ENCODE data around the gene GNA12. TPM values are rescaled to one million over a fixed set of nuclear protein-coding genes. Genes with fewer than 3 reads are reported as not detected.

Gene GNA12
- polyA plus RNA-seq, 1 of the 3 experiments (the other 2 are of a cell fraction) = 64.8 TPM

GRCh38 chr7:2800931-2801688 is 43.0 kb downstream of the GNA12 start (continued):
- no peak for TF ChIP-seq PBX3 (IDR thresholded peaks at IDR 0.05)
- no peak for TF ChIP-seq MXI1 (IDR thresholded peaks at IDR 0.05; ENCODE audit: low read depth, low read length)
- no peak for TF ChIP-seq RAD21 (IDR thresholded peaks at IDR 0.05; ENCODE audit: low read length)
- TF ChIP-seq IRF3 (IDR thresholded peaks at IDR 0.05; ENCODE audit: low read depth, low read length) = no peak

- POLR2A ChIA-PET = interaction anchor here (0.7 kb wide), 1 partner anchor 10 kb away, joined by 3 read pairs; no protein-coding TSS in a partner anchor
- WGBS (ENCODE audit: low lambda C conversion rate) = 96% methylated on average over 14 of the region's 14 CpGs
- Histone ChIP-seq H3F3A (replicated peaks; ENCODE audit: insufficient read depth) (peaks cover 14% of the 10 kb centered on the region), H3K36me3 (replicated peaks in 1 of 2; ENCODE audit: control insufficient read depth in 1 of 2, insufficient read depth in 2 of 2, low read length in 1 of 2) (no peaks in the 10 kb centered on the region), H3K27me3 (ENCODE audit: insufficient read depth) (no peaks in the 10 kb centered on the region), H3K4me1 (ENCODE audit: control insufficient read depth in 1 of 2, insufficient read depth in 2 of 2, low read depth in 1 of 2, low read length in 1 of 2) (peaks cover 14 to 22% of the 10 kb centered on the region in 2 experiments), H3K9me3 (no peaks in the 10 kb centered on the region), H3K79me2 (ENCODE audit: insufficient read depth) (peaks cover 97% of the 10 kb centered on the region), H3K27ac (ENCODE audit: low read depth in 2 of 2, low read length in 1 of 2) (no peak overlapping the region), H3K4me2 (no peak overlapping the region), H3K9me2 (no peaks in the 10 kb centered on the region), H2AFZ (ENCODE audit: low read depth) (no peak overlapping the region), H3K4me3 (ENCODE audit: low read depth in 2 of 2, low read length in 1 of 2) (no peak overlapping the region), H4K20me1 (ENCODE audit: insufficient read depth) (peaks cover 28% of the 10 kb centered on the region), H3K9ac (no peak overlapping the region)
- no peak for DNase-seq
- CTCF ChIA-PET = interaction anchor here (1.5 to 4.2 kb wide), 2 partner anchors 10 to 24 kb away, joined by 3 to 17 read pairs; no protein-coding TSS in a partner anchor
- TF ChIP-seq USF1 (IDR thresholded peaks at IDR 0.05; ENCODE audit: borderline replicate concordance, low read depth) (no peak), FOXM1 (IDR thresholded peaks at IDR 0.05; ENCODE audit: low read depth) (no peak), TAF1 (IDR thresholded peaks at IDR 0.05; ENCODE audit: borderline replicate concordance, low read depth, low read length) (no peak), RXRA (IDR thresholded peaks at IDR 0.05; ENCODE audit: borderline replicate concordance, low read depth) (no peak)
These were observed 43.7 kb downstream of the GNA12 start for GRCh38 chr7:2800220-2800930.

- Histone ChIP-seq H3K4me1 (ENCODE audit: control insufficient read depth in 1 of 2, insufficient read depth in 2 of 2, low read depth in 1 of 2, low read length in 1 of 2) (peaks cover 13 to 22% of the 10 kb centered on the region in 2 experiments), H3F3A (replicated peaks; ENCODE audit: insufficient read depth) (peaks cover 14% of the 10 kb centered on the region), H3K27ac (ENCODE audit: low read depth in 2 of 2, low read length in 1 of 2) (no peak overlapping the region), H3K4me3 (ENCODE audit: low read depth in 2 of 2, low read length in 1 of 2) (no peak overlapping the region), H3K27me3 (ENCODE audit: insufficient read depth) (no peaks in the 10 kb centered on the region), H3K9me3 (no peaks in the 10 kb centered on the region), H3K9ac (no peak overlapping the region), H4K20me1 (ENCODE audit: insufficient read depth) (peaks cover 28% of the 10 kb centered on the region), H3K4me2 (no peak overlapping the region), H2AFZ (ENCODE audit: low read depth) (no peak overlapping the region), H3K9me2 (no peaks in the 10 kb centered on the region), H3K36me3 (replicated peaks in 1 of 2; ENCODE audit: control insufficient read depth in 1 of 2, insufficient read depth in 2 of 2, low read length in 1 of 2) (peaks cover 0 to 5% of the 10 kb centered on the region in 2 experiments), H3K79me2 (ENCODE audit: insufficient read depth) (peaks cover 87% of the 10 kb centered on the region)
- ChIA-PET POLR2A (interaction anchor here (0.7 kb wide), 1 partner anchor 9 kb away, joined by 3 read pairs; no protein-coding TSS in a partner anchor), CTCF (interaction anchor here (1.0 to 4.2 kb wide), 4 partner anchors 8 to 96 kb away, joined by 3 to 17 read pairs (median 4); no protein-coding TSS in a partner anchor)
- WGBS (ENCODE audit: low lambda C conversion rate) = 86% methylated on average over 4 of the region's 4 CpGs
- DNase-seq = no peak
- TF ChIP-seq TEAD4 (IDR thresholded peaks at IDR 0.05; ENCODE audit: borderline replicate concordance, insufficient read depth) (no peak), TCF12 (IDR thresholded peaks at IDR 0.05) (no peak), YY1 (IDR thresholded peaks at IDR 0.05; ENCODE audit: low read depth) (no peak), FOXJ3 (CRISPR knock-in tag; IDR thresholded peaks at IDR 0.05) (no peak), POLR2AphosphoS5 (IDR thresholded peaks at IDR 0.05; ENCODE audit: low read depth, low read length) (no peak), ELF1 (IDR thresholded peaks at IDR 0.05) (no peak), CHD2 (IDR thresholded peaks at IDR 0.05; ENCODE audit: low read length, partially characterized antibody) (no peak), GABPA (IDR thresholded peaks at IDR 0.05; ENCODE audit: low read depth) (no peak), TAF1 (IDR thresholded peaks at IDR 0.05; ENCODE audit: borderline replicate concordance, low read depth, low read length) (no peak), NFIC (IDR thresholded peaks at IDR 0.05; ENCODE audit: borderline replicate concordance) (no peak), MXI1 (IDR thresholded peaks at IDR 0.05; ENCODE audit: low read depth, low read length) (no peak), GATA2 (CRISPR knock-in tag; IDR thresholded peaks at IDR 0.05) (no peak), CTCF (IDR thresholded peaks at IDR 0.05) (no peak), USF1 (IDR thresholded peaks at IDR 0.05; ENCODE audit: borderline replicate concordance, low read depth) (no peak)
These were observed 44.9 kb downstream of the GNA12 start for GRCh38 chr7:2799253-2799652.
